OCI-LY3 (cell line): Measurements from ENCODE around the gene SLC38A11.

Experiments
- CTCF ChIP-seq: fragments of 200-600, 300-600 bp; sonication (generic); IDR thresholded peaks from 2 replicates; pipeline ENCODE4 v1.5.1; 2014; ENCODE audit warnings: antibody characterized with exemption, low read length, low read depth
- EZH2phosphoT487 ChIP-seq: fragments of 200-600 bp; shearing (Covaris generic); IDR thresholded peaks from 2 replicates; pipeline ENCODE4 v1.6.1; 2018; ENCODE audit warnings: antibody characterized with exemption, mixed run types, low read depth

GRCh38 chr2:164928101-164928673, 27.1 kb downstream of the SLC38A11 start:
- TF ChIP-seq CTCF = no peak
- TF ChIP-seq EZH2phosphoT487 = no peak
